ENCODE data around the gene DCAF6.

The DCAF6 gene

GRCh38 chr1:167995038-167995437 is 58.6 kb downstream of the DCAF6 start:
- H3K36me3 ChIP-seq (ENCODE audit: insufficient read depth) = no peaks in the 10 kb centered on the region
- no peak overlapping the region for H3K4me2 ChIP-seq
- H4K20me1 ChIP-seq (ENCODE audit: insufficient read depth) = no peaks in the 10 kb centered on the region
- H2AFZ ChIP-seq (ENCODE audit: low read depth) = no peak overlapping the region
- H3K4me3 ChIP-seq (IDR thresholded peaks at IDR 0.05; ENCODE audit: insufficient read depth, low read depth, low read length) = no peak overlapping the region
- no peak for TF ChIP-seq CTCF (conservative IDR thresholded peaks at IDR 0.05; ENCODE audit: low read depth, low read length)
- H3K27ac ChIP-seq = no peak overlapping the region
- H3K4me1 ChIP-seq (ENCODE audit: low read depth, poor library complexity, severe bottlenecking) = no peaks in the 10 kb centered on the region
- no peaks in the 10 kb centered on the region for H3K79me2 ChIP-seq (ENCODE audit: insufficient read depth, low read depth)
- H3K27me3 ChIP-seq (ENCODE audit: insufficient read depth, low read depth) = no peaks in the 10 kb centered on the region
- no peak overlapping the region for H3K9ac ChIP-seq

- no peak overlapping the region for H2AFZ ChIP-seq (ENCODE audit: low read depth)
- no peaks in the 10 kb centered on the region for H4K20me1 ChIP-seq (ENCODE audit: insufficient read depth)
- H3K4me2 ChIP-seq = no peak overlapping the region
- no peak overlapping the region for H3K4me3 ChIP-seq (IDR thresholded peaks at IDR 0.05; ENCODE audit: insufficient read depth, low read depth, low read length)
- no peak overlapping the region for H3K9ac ChIP-seq
- H3K27ac ChIP-seq = no peak overlapping the region
- no peaks in the 10 kb centered on the region for H3K79me2 ChIP-seq (ENCODE audit: insufficient read depth, low read depth)
- no peaks in the 10 kb centered on the region for H3K27me3 ChIP-seq (ENCODE audit: insufficient read depth, low read depth)
- TF ChIP-seq CTCF (conservative IDR thresholded peaks at IDR 0.05; ENCODE audit: low read depth, low read length) = no peak
- no peaks in the 10 kb centered on the region for H3K4me1 ChIP-seq (ENCODE audit: low read depth, poor library complexity, severe bottlenecking)
- no peaks in the 10 kb centered on the region for H3K36me3 ChIP-seq (ENCODE audit: insufficient read depth)
Measured at GRCh38 chr1:167996266-167996665, 59.8 kb downstream of the DCAF6 start.

GRCh38 chr1:167997037-167997575 is 60.6 kb downstream of the DCAF6 start:
- Histone ChIP-seq H3K27me3 (ENCODE audit: insufficient read depth, low read depth) (no peaks in the 10 kb centered on the region), H3K36me3 (ENCODE audit: insufficient read depth) (no peaks in the 10 kb centered on the region), H3K4me3 (IDR thresholded peaks at IDR 0.05; ENCODE audit: insufficient read depth, low read depth, low read length) (no peak overlapping the region), H4K20me1 (ENCODE audit: insufficient read depth) (no peaks in the 10 kb centered on the region), H3K4me2 (no peak overlapping the region), H2AFZ (ENCODE audit: low read depth) (no peak overlapping the region), H3K4me1 (ENCODE audit: low read depth, poor library complexity, severe bottlenecking) (no peaks in the 10 kb centered on the region), H3K79me2 (ENCODE audit: insufficient read depth, low read depth) (no peaks in the 10 kb centered on the region), H3K9ac (no peak overlapping the region), H3K27ac (no peak overlapping the region)
- no peak for TF ChIP-seq CTCF (conservative IDR thresholded peaks at IDR 0.05; ENCODE audit: low read depth, low read length)

- H2AFZ ChIP-seq (ENCODE audit: low read depth) = no peak overlapping the region
- H3K4me3 ChIP-seq (IDR thresholded peaks at IDR 0.05; ENCODE audit: insufficient read depth, low read depth, low read length) = no peak overlapping the region
- H3K9ac ChIP-seq = no peak overlapping the region
- H3K27me3 ChIP-seq (ENCODE audit: insufficient read depth, low read depth) = no peaks in the 10 kb centered on the region
- no peak overlapping the region for H3K27ac ChIP-seq
- no peaks in the 10 kb centered on the region for H3K4me1 ChIP-seq (ENCODE audit: low read depth, poor library complexity, severe bottlenecking)
- H3K36me3 ChIP-seq (ENCODE audit: insufficient read depth) = peaks cover 4% of the 10 kb centered on the region; the same call in 1 of the 2 replicates
- H3K4me2 ChIP-seq = no peak overlapping the region
- no peaks in the 10 kb centered on the region for H3K79me2 ChIP-seq (ENCODE audit: insufficient read depth, low read depth)
- TF ChIP-seq CTCF (conservative IDR thresholded peaks at IDR 0.05; ENCODE audit: low read depth, low read length) = no peak
- no peaks in the 10 kb centered on the region for H4K20me1 ChIP-seq (ENCODE audit: insufficient read depth)
Measured at GRCh38 chr1:167999877-168000276, 63.4 kb downstream of the DCAF6 start.

Measured in KMS-11 (cell line).